RPMI8226 (cell line): ENCODE results near the gene SCML1.
"Not testable (repeated sequence)": the region's sequence is repeated elsewhere in the genome, so short reads cannot be mapped to it uniquely, and the experiment has no call there.

Experiments used
- DNase-seq: peaks from one replicate; pipeline ENCODE4 v3.0.0-alpha.2; 2015

The SCML1 gene

DNA sequence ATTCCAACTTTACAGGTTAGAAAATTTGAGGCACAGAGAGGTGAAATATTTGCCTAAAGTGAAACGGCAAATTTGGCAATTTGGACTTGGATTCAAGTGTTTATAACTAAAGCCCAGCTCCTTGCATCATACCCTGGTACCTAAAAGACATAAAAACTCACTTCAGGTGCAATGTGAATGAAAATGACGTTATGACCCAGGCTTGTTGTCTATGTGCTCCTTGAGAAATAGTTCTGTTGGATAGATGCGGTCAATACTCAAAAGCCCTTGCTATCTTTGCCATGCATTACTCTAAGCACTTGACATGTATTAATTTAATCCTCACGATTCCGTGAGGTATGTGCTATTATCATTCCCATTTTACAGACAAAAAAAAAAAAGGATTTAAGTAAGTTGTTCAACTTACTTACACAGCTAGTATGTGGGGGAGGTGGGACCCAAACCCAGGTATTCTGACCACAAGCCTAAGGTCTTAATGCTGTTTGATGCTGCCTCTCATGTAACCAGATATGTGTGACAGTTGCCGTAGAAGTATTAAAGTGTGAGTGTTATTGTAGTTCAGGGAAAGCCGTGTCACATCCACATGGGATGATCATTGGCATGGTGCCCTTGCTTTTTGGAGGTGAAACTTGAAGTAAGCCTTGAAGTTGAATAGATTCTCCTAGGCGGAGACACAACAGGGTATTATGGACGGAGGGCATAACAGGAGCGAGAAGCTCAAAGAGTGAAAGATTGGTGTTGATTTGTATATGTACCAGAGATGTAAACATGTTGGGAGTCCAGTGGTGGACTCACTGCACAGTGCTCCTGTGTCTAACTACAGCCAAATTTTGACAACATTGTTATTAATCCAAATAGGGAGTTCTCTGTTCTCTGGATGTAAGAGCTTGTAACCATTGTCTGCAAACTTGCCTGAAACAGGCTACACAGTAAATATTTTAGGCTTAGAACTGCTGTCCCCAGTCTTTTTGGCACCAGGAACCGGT, 3.1 kb downstream of the SCML1 start:
- no peak for DNase-seq

DNA sequence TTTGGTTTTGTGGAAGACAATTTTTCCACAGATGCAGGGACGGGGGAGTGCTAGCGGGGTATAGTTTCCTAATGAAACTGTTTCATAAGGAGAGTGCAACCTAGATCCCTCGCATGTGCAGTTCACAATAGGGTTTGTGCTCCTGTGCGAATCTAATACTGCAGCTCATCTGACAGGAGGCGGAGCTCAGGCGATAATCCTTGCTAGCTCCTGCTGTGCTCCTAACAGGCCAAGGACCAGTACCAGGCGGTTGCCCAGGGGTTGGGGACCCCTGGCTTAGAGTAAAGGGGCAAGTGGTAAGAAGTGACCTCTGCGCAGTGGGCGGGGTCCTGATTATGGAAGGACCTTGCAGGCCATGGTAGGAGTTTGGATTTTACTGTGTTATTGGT, 3.8 kb downstream of the SCML1 start:
- DNase-seq = no peak

DNA sequence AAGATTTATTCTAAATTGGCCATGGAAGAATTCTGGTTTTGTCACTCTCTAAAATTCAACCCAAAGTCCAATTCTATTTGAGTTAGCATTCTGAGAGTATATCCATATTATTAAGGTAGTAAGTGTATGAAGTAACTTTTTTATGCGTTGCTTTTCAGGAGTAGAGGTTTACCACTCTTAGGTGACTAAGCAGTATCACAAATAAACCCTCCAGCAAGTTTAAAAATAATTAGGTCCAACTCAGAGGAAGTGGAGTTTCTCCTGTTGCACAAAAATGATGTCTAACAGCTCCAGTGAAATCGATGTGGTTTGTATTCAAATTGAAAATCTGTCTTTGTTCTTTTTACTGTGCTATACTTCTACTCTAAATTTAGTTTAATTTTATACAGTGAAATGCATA, 6.6 kb downstream of the SCML1 start:
- no peak for DNase-seq

DNA sequence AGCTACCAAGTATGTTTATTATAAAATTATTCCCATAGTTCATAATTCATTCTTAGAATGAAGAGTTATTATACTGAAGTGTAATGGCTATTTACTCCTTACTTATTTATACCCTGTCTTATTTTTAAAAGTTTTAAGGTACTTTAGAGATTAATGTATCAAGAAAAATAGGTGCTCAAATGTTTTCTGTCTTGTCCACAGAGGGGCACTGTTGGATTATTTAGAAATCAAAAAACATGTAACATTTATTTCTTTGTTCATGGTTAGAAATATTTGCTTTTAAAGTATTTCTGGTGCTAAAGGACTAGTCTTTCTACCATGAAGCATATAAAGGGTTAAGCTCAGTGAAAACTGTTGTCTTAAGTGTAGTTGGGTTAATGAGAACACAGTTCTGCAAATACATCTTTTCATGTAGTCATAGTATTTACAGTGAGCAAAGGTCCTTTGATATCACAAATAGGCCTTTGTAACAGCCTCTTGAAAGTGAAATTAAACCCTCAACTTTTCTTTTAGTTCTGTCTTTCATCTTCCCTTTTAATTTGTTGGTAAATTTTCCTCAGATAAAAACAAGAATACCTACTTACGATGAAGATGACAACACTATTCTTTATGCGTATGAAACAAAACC, 7.7 kb downstream of the SCML1 start:
- DNase-seq = no peak

DNA sequence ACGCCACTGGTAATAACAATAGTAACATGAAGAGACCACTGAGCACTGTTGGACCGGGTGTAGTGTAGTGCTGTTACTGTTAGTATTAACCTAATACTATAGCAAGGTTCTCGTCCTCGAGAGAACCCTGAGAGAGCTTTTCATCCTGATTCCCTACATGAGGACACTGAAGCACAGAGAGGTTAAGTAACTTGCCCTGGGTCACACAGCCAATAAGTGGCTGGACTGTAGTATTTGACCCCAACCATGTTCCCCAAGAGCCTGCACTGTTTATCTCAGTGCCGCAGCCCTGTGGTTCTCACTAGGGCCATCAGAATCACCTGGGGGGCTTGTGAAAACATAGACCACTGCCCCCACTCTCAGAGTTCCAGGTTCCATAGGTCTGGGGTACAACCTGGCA, 10.4 kb downstream of the SCML1 start:
- DNase-seq = no peak

DNA sequence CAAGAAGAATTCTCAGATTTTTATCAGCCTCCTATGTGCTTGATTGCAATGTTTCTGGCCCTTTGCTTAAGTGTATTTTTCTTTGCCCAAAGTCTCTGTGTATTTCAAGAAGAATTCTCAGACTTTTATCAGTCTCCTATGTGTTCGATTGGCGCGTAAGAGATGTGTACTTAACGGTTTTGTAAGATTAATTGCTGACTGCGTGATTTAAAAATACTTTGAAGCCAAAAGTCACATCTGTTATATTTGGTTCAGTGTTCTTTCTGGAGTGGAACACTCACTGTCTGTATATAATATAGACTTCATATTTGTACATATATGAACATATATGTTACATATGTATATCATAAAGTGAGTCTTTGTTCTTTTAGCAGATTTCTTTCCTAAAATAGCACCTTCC, 11.4 kb downstream of the SCML1 start:
- no peak for DNase-seq

DNA sequence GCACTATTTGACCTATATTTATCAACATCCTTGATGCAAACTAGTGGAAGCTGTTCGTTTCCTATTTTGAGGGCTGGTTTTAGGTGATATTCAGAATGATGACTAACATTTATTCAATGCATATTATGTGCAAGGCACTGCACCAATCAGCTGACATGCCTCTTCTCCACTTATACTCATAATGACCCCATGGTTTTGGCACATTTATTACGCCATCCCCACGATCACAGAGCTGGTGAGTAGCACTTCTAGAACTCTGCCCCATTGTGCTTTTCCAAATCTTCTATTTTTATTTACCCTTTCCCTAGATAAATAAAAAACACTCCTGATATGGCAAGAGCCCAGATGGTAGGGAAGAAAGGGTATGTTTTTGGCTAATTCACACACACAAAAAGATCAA, 13.1 kb downstream of the SCML1 start:
- DNase-seq = no peak

DNA sequence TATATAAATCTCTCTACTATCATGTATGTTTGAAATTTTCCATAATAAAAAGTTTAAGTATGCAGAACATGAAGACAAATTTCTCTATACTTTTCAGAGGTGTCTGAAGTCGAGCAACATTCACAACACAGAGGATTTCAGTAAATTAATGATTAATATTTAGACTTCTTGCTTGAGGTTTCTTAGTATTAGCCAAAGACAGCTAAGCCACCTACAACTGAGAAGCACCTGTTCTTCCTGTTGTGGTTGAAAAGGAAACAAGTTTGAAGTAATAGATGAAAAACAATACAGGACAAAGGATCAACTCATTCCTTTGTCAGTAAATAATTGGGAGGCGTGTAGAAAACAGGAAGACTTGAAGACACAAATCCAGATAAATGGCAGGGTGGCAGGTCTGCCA, 21.1 kb downstream of the SCML1 start:
- no peak for DNase-seq

DNA sequence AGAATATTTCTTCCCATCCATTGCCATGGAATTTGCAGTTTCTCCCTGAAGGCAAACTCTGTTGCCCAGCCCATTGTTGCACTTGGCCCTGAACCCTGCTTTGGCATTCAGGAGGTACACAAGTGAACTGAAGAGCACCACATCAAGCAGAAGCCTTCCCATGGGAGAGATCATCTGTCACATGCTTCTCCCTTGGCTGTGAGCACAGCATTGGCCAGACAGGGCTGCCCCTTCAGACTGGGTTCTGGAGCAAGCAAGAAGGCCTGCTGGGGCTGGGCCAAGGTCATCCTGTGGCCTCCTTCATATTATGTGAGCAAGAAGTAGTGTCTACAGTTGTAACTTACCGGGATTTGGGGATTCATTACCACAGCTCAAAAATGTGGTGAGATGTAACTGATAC, 22.7 kb downstream of the SCML1 start:
- no peak for DNase-seq

DNA sequence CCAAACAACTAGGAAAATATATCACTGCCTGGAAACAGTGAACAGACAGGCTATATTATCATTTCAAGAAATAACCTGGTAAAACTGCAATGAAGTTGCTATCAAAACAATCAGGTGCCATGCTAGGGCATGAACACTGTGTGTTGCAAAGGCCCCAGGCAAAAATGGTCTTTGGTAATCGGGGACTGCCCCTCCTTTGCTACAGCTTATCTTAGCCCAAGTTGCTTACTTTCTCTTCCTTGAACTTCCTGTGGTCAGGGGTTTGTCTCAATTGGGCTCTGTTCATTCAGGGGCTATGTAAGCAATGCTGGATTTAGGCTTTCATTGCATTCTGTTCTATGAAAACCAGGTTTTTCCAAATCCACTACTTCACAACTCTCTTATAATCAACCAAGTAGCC, 30.4 kb downstream of the SCML1 start:
- DNase-seq = no peak

DNA sequence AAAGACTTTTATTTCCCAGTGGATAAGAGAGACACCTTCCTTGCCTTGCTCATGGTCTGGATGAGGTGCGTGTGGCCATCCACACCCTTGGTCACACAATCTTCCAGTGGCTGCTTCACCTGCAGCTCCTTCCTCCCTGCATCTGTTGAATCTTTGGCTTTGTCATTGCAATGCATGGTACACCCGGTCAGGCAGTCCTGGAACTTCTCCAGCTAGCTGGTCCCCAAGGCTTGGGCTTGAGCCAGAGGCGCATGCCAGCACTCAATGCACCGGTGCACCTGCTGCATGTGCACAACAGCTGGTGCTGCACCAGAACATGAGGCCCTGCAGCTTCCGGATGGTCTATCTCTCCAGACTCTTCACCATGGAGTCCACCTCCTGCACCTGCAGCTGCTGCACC, 31.7 kb downstream of the SCML1 start:
- peak; percentile 48 for DNase-seq

DNA sequence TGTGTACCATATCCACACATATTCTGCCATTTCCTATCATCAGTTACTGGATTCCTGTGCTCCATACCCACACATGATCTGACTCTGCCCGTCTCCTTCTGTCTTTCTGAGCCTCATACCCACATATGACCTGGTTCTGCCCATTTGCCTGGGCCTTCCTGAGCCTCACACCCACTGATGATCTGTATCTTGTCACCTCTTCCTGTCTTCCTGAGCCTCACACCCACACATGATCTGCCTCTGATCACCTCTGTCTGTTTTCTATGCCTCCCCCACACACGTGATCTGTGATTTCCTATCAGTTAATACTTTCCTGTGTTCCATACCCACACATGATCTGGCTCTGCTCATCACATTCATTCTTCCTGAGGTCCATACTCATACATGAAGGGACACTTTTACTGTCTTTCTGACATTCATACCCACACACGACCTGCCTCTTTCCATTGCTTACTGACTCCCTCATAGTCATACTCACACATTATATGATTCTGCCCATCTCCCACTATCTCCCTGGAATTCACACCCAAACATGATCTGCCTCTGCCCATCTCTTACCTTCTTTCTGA, 32.5 kb downstream of the SCML1 start:
- DNase-seq = no peak

DNA sequence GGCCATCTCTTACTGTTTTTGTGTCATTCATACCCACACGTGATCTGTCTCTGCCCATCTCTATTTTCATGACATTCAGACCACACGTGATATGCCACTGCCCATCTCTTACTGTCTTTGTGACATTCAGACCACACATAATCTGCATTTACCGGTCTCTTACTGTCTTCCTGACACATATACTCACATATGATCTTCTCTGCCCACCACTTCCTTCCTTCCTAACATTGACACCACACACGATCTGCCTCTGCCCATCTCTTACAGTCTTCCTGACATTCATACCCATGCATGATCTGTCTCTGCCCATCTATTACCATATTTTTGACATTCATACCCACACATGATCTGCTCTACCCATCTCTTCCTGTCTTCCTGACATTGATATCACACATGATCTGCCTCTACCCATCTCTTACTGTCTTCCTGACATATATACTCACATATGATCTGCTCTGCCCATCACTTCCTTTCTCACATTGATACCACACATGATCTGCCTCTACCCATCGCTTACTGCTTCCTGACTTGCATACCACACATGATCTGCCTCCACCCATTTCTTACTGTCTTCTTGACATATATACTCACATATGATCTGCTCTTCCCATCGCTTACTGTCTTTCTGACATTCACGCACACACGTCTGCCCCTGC, 36.1 kb downstream of the SCML1 start:
- DNase-seq = no peak

DNA sequence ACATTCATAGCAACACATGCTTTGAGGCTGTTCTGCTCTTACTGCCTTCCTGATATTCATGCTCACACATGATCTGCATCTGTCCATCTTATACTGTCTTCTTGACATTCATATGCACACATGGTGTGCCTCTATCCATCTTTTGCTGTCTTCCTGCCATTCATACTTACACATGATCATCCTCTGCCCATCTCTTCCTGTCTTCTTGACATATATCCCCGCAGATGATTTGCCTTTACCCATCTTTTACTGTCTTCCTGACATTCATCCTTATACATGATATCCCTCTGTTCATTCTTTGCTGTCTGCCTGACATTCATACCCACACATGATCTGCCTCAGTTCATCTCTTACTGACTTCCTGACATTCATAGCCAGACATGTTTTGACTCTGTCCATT, 36.8 kb downstream of the SCML1 start:
- DNase-seq = no peak

DNA sequence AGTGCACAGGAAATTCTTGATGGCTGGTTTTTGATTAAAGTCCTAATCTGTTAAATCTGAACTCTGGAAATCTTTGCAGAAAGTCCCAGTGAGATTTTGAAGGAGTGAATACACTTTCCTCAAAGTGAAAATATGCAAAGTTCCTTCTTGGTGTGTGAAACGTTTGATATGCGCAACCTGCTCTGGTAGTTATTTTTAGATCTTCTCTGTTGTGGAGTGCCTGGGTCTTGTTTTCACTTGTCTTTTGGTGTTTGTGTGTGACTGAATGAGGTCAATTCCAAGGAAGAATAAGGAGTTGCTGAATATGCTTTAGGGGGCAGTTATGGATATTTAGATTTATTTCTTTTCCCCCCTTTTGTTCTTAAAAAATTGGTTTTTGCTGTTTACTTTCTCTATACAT, 41.7 kb downstream of the SCML1 start:
- no peak for DNase-seq

DNA sequence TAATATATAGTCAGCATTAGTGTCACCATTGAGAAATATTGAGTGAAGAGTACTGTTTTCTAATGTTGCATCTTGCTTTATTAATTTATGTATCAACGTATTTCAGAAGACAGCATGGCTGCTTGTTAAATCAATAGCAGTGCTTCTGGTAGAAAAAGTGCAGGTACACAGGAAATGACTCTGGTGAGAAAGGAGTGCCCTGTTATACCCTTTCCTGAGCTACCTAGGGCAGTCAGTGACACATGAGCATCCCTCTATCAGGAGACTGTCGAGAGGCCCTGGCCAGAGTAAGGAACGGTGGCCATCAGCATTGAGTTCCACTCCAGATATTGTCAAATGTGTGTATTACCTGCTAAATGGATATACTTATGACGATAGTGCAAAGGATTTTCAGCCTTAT, 42.1 kb downstream of the SCML1 start:
- no peak for DNase-seq

DNA sequence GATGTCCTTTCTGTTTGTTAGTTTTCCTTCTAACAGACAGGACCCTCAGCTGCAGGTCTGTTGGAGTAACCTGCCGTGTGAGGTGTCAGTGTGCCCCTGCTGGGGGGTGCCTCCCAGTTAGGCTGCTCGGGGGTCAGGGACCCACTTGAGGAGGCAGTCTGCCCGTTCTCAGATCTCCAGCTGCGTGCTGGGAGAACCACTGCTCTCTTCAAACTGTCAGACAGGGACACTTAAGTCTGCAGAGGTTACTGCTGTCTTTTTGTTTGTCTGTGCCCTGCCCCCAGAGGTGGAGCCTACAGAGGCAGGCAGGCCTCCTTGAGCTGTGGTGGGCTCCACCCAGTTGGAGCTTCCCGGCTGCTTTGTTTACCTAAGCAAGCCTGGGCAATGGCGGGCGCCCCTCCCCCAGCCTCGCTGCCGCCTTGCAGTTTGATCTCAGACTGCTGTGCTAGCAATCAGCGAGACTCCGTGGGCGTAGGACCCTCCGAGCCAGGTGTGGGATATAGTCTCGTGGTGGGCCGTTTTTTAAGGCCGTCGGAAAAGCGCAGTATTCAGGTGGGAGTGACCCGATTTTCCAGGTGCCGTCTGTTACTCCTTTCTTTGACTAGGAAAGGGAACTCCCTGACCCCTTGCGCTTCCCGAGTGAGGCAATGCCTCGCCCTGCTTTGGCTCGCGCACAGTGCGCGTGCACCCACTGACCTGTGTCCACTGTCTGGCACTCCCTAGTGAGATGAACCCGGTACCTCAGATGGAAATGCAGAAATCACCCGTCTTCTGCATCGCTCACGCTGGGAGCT, 49.5 kb downstream of the SCML1 start:
- DNase-seq = not testable (repeated sequence)

DNA sequence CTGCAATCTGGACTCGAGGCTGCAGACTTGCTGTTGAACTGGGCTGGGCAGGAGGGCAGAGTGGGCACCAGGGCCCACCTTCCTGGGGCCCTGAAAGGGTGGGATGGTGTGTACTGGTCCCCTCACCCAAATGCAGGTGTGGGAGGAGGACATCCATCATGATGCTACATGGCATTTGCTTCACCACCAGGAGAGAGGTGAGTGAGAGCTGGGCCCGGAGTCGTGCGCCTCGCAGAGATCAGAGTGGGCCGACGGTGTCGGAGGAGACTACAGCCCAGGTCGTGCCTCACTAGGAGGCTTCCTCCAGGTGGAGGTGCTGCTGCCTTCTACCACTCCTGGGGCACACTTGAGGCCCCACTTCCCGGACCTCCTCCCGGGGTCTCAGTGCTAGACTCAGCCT, 50.3 kb downstream of the SCML1 start:
- DNase-seq = no peak

DNA sequence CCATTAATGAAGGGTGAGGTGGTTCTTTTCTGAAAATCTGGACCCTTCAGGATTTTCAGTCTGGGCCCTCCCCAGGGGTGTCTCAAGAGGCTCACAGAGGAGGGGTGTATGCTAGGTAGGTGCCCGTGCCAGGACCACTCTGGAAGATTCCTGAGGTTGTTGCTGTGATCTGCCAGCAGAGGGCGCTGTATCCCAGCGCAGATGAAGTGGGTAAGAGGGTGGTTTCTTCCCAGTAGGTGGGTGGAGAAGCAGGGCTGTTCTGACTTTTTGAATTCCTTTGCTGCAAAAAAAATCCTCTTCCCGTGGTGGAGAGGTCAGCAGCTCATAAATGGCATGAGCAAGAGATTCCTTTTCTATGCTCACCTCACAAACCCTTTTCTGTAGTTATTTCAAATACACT, 51.1 kb downstream of the SCML1 start:
- DNase-seq = peak; percentile 20

DNA sequence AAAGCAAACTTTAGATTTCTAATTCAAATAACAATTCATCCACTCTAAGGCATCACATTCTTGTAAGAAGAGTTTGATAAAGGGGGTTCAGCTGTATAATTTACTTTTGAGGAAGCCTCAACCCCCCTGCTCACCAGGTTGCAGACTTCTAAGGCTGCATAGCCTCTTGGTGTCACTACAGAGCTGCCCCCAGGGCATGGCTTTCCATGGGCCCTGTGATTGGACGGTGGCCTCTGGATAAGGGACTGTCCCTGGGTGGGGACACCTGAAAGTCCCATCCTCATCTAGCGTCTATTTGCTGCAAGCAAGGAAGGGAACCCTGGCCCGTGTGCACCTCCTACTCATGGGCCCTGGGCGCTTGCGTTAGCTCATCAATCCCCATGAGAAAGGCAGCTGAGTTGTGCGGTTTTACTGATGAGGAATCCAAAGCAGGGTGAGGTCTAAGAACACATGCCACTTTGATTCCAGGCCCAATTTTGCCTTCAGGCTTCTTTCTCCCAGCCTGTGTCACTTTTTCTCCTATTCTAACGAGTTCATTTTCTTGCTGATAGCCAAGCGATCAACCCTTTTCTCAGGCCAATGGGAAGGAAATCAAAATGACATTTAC, 51.8 kb downstream of the SCML1 start:
- no peak for DNase-seq

DNA sequence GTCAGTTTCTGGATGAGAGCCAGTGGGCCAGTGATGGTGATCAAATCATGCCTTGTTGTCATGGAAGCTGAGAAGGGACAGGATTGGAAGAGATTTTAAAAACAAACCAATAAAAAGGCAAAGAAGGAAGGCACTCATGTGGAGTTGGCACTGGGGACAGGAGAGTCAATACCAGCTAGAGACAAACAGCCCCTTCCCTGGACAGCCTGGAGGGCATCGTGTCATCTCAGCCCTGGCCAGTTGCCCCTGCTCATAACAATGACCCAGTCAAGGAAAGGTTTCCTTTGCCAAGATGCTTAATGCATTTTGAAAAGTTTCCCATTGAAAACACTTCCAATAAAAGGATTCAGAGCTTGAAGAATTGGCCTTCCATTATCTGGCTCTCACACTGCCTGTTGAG, 55.5 kb downstream of the SCML1 start:
- DNase-seq = no peak

DNA sequence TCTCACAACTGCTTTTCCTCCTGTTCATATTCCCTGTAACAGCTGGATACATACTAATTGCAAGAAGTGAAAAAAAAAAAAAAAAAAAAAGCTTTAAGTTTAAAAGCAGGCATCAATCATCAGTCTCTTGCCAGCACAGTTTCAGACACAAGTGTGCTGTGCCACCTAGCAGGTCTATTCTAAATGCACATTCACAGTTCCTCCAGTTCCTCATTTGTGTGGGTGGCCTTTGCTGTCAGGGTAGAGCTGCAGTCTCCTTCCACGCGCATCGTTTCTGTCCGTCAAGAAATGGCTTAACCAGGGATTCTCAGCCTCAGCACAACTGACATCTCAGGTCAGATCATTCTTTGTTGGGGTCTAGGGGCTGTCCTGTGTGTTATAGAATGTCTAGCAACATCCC, 61.6 kb downstream of the SCML1 start:
- DNase-seq = no peak
